Peyer's patch (tissue), 4 donors: ENCODE results near the gene CUL2.

ENCODE experiments used
- CTCF ChIP-seq, 6 experiments: fragments of 450-650 bp in 4 of 6; fragments of 200-600 bp in 2 of 6; sonication (generic) in 1 of 6; IDR thresholded peaks; one replicate each; pipeline ENCODE4 v1.5.1; 2017 to 2019; ENCODE audit warnings: antibody characterized with exemption in 6 of 6, mild to moderate bottlenecking in 3 of 6, moderate library complexity in 1 of 6
- POLR2A ChIP-seq, 2 donors: fragments of 450-650 bp; IDR thresholded peaks; one replicate each; pipeline ENCODE4 v1.5.1; 2017; ENCODE audit warnings: antibody characterized with exemption in 2 of 2, mild to moderate bottlenecking in 2 of 2, moderate library complexity in 2 of 2

GRCh38 chr10:35041502-35041879 is 48.6 kb downstream of the CUL2 start:
- TF ChIP-seq CTCF (IDR thresholded peaks at IDR 0.05) (no peak), POLR2A (IDR thresholded peaks at IDR 0.05) (no peak)
